ENCODE data around the gene CAMK2A.

DNA sequence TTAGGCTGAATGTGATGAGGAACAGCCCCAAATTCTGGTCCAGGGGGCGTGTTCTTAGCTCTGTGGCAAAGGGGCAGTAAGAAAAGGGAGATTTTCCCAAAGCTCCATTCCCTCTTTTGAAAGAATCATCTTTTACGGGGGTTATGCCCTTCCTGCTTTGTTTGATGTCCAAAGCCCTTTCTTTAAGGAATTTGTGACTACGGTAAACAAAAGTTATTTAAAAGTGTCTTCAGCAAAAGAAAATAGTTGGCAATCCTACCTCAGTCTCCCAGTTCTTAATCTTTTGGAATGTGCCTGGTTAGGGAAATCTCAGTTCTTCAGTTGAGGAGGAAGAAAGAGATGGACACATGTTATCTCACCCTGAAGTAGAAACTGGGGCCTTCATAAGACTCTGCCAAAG is 37.6 kb upstream of the CAMK2A start:
- TF ChIP-seq, protein P1, sequence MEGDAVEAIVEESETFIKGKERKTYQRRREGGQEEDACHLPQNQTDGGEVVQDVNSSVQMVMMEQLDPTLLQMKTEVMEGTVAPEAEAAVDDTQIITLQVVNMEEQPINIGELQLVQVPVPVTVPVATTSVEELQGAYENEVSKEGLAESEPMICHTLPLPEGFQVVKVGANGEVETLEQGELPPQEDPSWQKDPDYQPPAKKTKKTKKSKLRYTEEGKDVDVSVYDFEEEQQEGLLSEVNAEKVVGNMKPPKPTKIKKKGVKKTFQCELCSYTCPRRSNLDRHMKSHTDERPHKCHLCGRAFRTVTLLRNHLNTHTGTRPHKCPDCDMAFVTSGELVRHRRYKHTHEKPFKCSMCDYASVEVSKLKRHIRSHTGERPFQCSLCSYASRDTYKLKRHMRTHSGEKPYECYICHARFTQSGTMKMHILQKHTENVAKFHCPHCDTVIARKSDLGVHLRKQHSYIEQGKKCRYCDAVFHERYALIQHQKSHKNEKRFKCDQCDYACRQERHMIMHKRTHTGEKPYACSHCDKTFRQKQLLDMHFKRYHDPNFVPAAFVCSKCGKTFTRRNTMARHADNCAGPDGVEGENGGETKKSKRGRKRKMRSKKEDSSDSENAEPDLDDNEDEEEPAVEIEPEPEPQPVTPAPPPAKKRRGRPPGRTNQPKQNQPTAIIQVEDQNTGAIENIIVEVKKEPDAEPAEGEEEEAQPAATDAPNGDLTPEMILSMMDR (IDR thresholded peaks at IDR 0.05; ENCODE audit: insufficient read depth, low read length, poor library complexity, severe bottlenecking), result no peak
- TF ChIP-seq EZH2phosphoT487 (conservative IDR thresholded peaks at IDR 0.05; ENCODE audit: low read length), result no peak
